ENCODE measurements around the gene KCNK15. TPM values are rescaled to one million over a fixed set of nuclear protein-coding genes. Genes with fewer than 3 reads are reported as not detected.

Gene KCNK15
- total and polyA plus RNA-seq, 4 experiments from 2014 or later: not detected

GRCh38 chr20:44709380-44709779, 36.3 kb upstream of the KCNK15 start:
- Mint-ChIP-seq H3K4me3 (no peak overlapping the region), H3K4me1 (no peaks in the 10 kb centered on the region), H3K27ac (no peak overlapping the region), H3K27me3 (peaks cover 4 to 6% of the 10 kb centered on the region in 2 donors), H3K36me3 (no peaks in the 10 kb centered on the region), H3K9me3 (no peaks in the 10 kb centered on the region)
- Histone ChIP-seq H3K36me3 (ENCODE audit: insufficient read depth, low read length) (no peaks in the 10 kb centered on the region), H3K9me3 (ENCODE audit: control insufficient read depth in 1 of 2, low read length in 2 of 2) (no peaks in the 10 kb centered on the region), H3K27ac (ENCODE audit: low read depth, low read length) (no peak overlapping the region), H3K4me1 (ENCODE audit: insufficient read depth, low read length) (no peaks in the 10 kb centered on the region), H3K27me3 (ENCODE audit: insufficient read depth, low read length) (no peaks in the 10 kb centered on the region), H3K4me3 (ENCODE audit: low read length in 2 of 2) (no peak overlapping the region)
- no peak for DNase-seq
- POLR2A ChIA-PET (ENCODE audit: partially characterized antibody): no interaction called here
- CTCF ChIA-PET (ENCODE audit: partially characterized antibody): no interaction called here
- intact Hi-C loops (cut with micrococcal nuclease): no loop called here

GRCh38 chr20:44709797-44710196, 35.9 kb upstream of the KCNK15 start:
- Mint-ChIP-seq H3K9me3 (no peaks in the 10 kb centered on the region), H3K36me3 (no peaks in the 10 kb centered on the region), H3K4me1 (no peaks in the 10 kb centered on the region), H3K4me3 (no peak overlapping the region), H3K27ac (no peak overlapping the region), H3K27me3 (peaks cover 4 to 7% of the 10 kb centered on the region in 2 donors)
- POLR2A ChIA-PET (ENCODE audit: partially characterized antibody): no interaction called here
- no peaks in the 10 kb centered on the region for H3K9me3 ChIP-seq (ENCODE audit: control insufficient read depth in 1 of 2, low read length in 2 of 2)
- H3K4me3 ChIP-seq (ENCODE audit: low read length in 2 of 2): no peak overlapping the region
- intact Hi-C loops (cut with micrococcal nuclease): no loop called here
- H3K4me1 ChIP-seq (ENCODE audit: insufficient read depth, low read length): no peaks in the 10 kb centered on the region
- DNase-seq: no peak
- H3K36me3 ChIP-seq (ENCODE audit: insufficient read depth, low read length): no peaks in the 10 kb centered on the region
- no peak overlapping the region for H3K27ac ChIP-seq (ENCODE audit: low read depth, low read length)
- no peaks in the 10 kb centered on the region for H3K27me3 ChIP-seq (ENCODE audit: insufficient read depth, low read length)
- CTCF ChIA-PET (ENCODE audit: partially characterized antibody): no interaction called here

- Histone ChIP-seq H3K27me3 (ENCODE audit: insufficient read depth, low read length) (no peaks in the 10 kb centered on the region), H3K4me1 (ENCODE audit: insufficient read depth, low read length) (no peaks in the 10 kb centered on the region), H3K4me3 (ENCODE audit: low read length in 2 of 2) (no peak overlapping the region), H3K9me3 (ENCODE audit: control insufficient read depth in 1 of 2, low read length in 2 of 2) (no peaks in the 10 kb centered on the region), H3K27ac (ENCODE audit: low read depth, low read length) (no peak overlapping the region), H3K36me3 (ENCODE audit: insufficient read depth, low read length) (no peaks in the 10 kb centered on the region)
- Mint-ChIP-seq H3K27ac (no peak overlapping the region), H3K36me3 (no peaks in the 10 kb centered on the region), H3K9me3 (no peaks in the 10 kb centered on the region), H3K27me3 (peaks cover 2 to 5% of the 10 kb centered on the region in 2 donors), H3K4me3 (no peak overlapping the region), H3K4me1 (no peaks in the 10 kb centered on the region)
- intact Hi-C loops (cut with micrococcal nuclease): no loop called here
- POLR2A ChIA-PET (ENCODE audit: partially characterized antibody): no interaction called here
- no peak for DNase-seq
- CTCF ChIA-PET (ENCODE audit: partially characterized antibody): interaction anchor here (1.4 kb wide), 1 partner anchor 36 kb away, joined by 3 read pairs; no protein-coding TSS in a partner anchor
Observed at GRCh38 chr20:44711237-44711636, 34.4 kb upstream of the KCNK15 start.

GRCh38 chr20:44714102-44714700, 31.5 kb upstream of the KCNK15 start:
- Mint-ChIP-seq H3K9me3 (no peaks in the 10 kb centered on the region), H3K4me1 (no peaks in the 10 kb centered on the region), H3K4me3 (no peak overlapping the region), H3K27ac (no peak overlapping the region), H3K27me3 (peaks cover 2 to 5% of the 10 kb centered on the region in 2 donors), H3K36me3 (no peaks in the 10 kb centered on the region)
- Histone ChIP-seq H3K27ac (ENCODE audit: low read depth, low read length) (no peak overlapping the region), H3K4me3 (ENCODE audit: low read length in 2 of 2) (no peak overlapping the region), H3K27me3 (ENCODE audit: insufficient read depth, low read length) (no peaks in the 10 kb centered on the region), H3K36me3 (ENCODE audit: insufficient read depth, low read length) (no peaks in the 10 kb centered on the region), H3K9me3 (ENCODE audit: control insufficient read depth in 1 of 2, low read length in 2 of 2) (no peaks in the 10 kb centered on the region), H3K4me1 (ENCODE audit: insufficient read depth, low read length) (no peaks in the 10 kb centered on the region)
- ChIA-PET CTCF (ENCODE audit: partially characterized antibody) (no interaction called here), POLR2A (ENCODE audit: partially characterized antibody) (no interaction called here)
- no peak for DNase-seq
- intact Hi-C loops (cut with micrococcal nuclease): no loop called here

GRCh38 chr20:44714701-44715498, 30.8 kb upstream of the KCNK15 start, which contains the start of gene CCN5:
CCN5 (plus strand) TSS chr20:44715369; CDS start chr20:44715391, 22 bp downstream.
- H3K9me3 Mint-ChIP-seq: no peaks in the 10 kb centered on the region
- H3K27me3 Mint-ChIP-seq: peaks cover 2 to 5% of the 10 kb centered on the region in 2 donors
- no peaks in the 10 kb centered on the region for H3K36me3 Mint-ChIP-seq
- ChIA-PET POLR2A (ENCODE audit: partially characterized antibody) (no interaction called here), CTCF (ENCODE audit: partially characterized antibody) (interaction anchor here (1.1 kb wide), 1 partner anchor 12 kb away, joined by 3 read pairs; no protein-coding TSS in a partner anchor)
- no peak for DNase-seq
- H3K27ac Mint-ChIP-seq: peak within 1 kb of the TSS in 1 of 7 donors; percentile 57
- Histone ChIP-seq H3K27me3 (ENCODE audit: insufficient read depth, low read length) (no peaks in the 10 kb centered on the region), H3K9me3 (ENCODE audit: control insufficient read depth in 1 of 2, low read length in 2 of 2) (no peaks in the 10 kb centered on the region), H3K4me3 (ENCODE audit: low read length in 2 of 2) (no peak within 1 kb of the TSS), H3K4me1 (ENCODE audit: insufficient read depth, low read length) (no peaks in the 10 kb centered on the region), H3K36me3 (ENCODE audit: insufficient read depth, low read length) (no peaks in the 10 kb centered on the region), H3K27ac (ENCODE audit: low read depth, low read length) (no peak within 1 kb of the TSS)
- no peaks in the 10 kb centered on the region for H3K4me1 Mint-ChIP-seq
- H3K4me3 Mint-ChIP-seq: no peak within 1 kb of the TSS
- intact Hi-C loops (cut with micrococcal nuclease): no loop called here

- no peak for DNase-seq
- no peaks in the 10 kb centered on the region for H3K9me3 ChIP-seq (ENCODE audit: control insufficient read depth in 1 of 2, low read length in 2 of 2)
Observed at GRCh38 chr20:44715499-44716308, 30.0 kb upstream of the KCNK15 start.

More at GRCh38 chr20:44715499-44716308, 30.0 kb upstream of the KCNK15 start:
- Mint-ChIP-seq H3K4me3 (no peak overlapping the region), H3K27ac (peak overlapping the region in 1 of 7 donors; percentile 57), H3K4me1 (no peaks in the 10 kb centered on the region), H3K36me3 (no peaks in the 10 kb centered on the region), H3K9me3 (no peaks in the 10 kb centered on the region), H3K27me3 (peaks cover 2 to 3% of the 10 kb centered on the region in 2 donors)
- Histone ChIP-seq H3K4me1 (ENCODE audit: insufficient read depth, low read length) (no peaks in the 10 kb centered on the region), H3K27me3 (ENCODE audit: insufficient read depth, low read length) (no peaks in the 10 kb centered on the region), H3K27ac (ENCODE audit: low read depth, low read length) (no peak overlapping the region), H3K4me3 (ENCODE audit: low read length in 2 of 2) (no peak overlapping the region), H3K36me3 (ENCODE audit: insufficient read depth, low read length) (no peaks in the 10 kb centered on the region)
- ChIA-PET POLR2A (ENCODE audit: partially characterized antibody) (no interaction called here), CTCF (ENCODE audit: partially characterized antibody) (interaction anchor here (1.1 kb wide), 1 partner anchor 13 kb away, joined by 3 read pairs; no protein-coding TSS in a partner anchor)
- intact Hi-C loops (cut with micrococcal nuclease): no loop called here
